K562 (cell line): Measurements from ENCODE around the gene ZNF121. TPM values are rescaled to one million over a fixed set of nuclear protein-coding genes. Genes with fewer than 3 reads are reported as not detected.
A peak's percentile ranks its signal among the peaks of the same experiment; 100 is the strongest.

Experiments
- ATF2 ChIP-seq: sonication (generic); formaldehyde crosslinking; IDR thresholded peaks from 2 replicates; pipeline ENCODE4 v1.8.1; 2022; ENCODE audit warnings: missing genetic modification reagents
- ATF3 ChIP-seq, 2 experiments: fragments of 450-650 bp in 1 of 2; sonication (generic) in 1 of 2; formaldehyde crosslinking in 1 of 2; IDR thresholded peaks in 1 of 2; conservative IDR thresholded peaks in 1 of 2; 2 replicates each; pipeline versions ENCODE4 v1.6.1 to v1.8.1; 2016 to 2023; ENCODE audit warnings: mild to moderate bottlenecking in 2 of 2, moderate library complexity in 2 of 2, inconsistent platforms in 1 of 2, missing genetic modification reagents in 1 of 2
- BMI1 ChIP-seq: fragments of 150-350 bp; IDR thresholded peaks from 2 replicates; pipeline ENCODE4 v1.6.1; 2014; ENCODE audit warnings: low read length
- CEBPG ChIP-seq, 3 experiments: fragments of 200-800 bp in 1 of 3; sonication (Bioruptor generic) in 1 of 3; sonication (generic) in 1 of 3; formaldehyde crosslinking in 1 of 3; IDR thresholded peaks in 2 of 3; conservative IDR thresholded peaks in 1 of 3; 2 replicates each; pipeline versions ENCODE4 v1.6.1 to v1.8.0; 2016 to 2022; ENCODE audit warnings: missing compliant biosample characterization in 2 of 3, missing genetic modification characterization in 2 of 3, mild to moderate bottlenecking in 1 of 3, missing genetic modification reagents in 1 of 3
- DPF2 ChIP-seq: fragments of 450-650 bp; IDR thresholded peaks from 2 replicates; pipeline ENCODE4 v1.6.1; 2016
- FOS ChIP-seq: IDR thresholded peaks from 3 replicates; pipeline ENCODE4 v1.6.1; 2011; ENCODE audit not compliant: insufficient read length; ENCODE audit errors: extremely low read depth
- HEY1 ChIP-seq: fragments of 250-450 bp; sonication (Bioruptor Pico); IDR thresholded peaks from 2 replicates; pipeline ENCODE4 v1.5.0; 2020; ENCODE audit warnings: mild to moderate bottlenecking, moderate library complexity, borderline replicate concordance
- KLF10 ChIP-seq: fragments of 250-450 bp; sonication (Bioruptor Pico); IDR thresholded peaks from 2 replicates; pipeline ENCODE4 v1.6.1; 2021; ENCODE audit warnings: matching md5 sums
- LCOR ChIP-seq: sonication (generic); formaldehyde crosslinking; IDR thresholded peaks from 2 replicates; pipeline ENCODE4 v1.8.0; 2022; ENCODE audit warnings: mild to moderate bottlenecking, missing genetic modification reagents
- MTA3 ChIP-seq: fragments of 450-650 bp; formaldehyde crosslinking; IDR thresholded peaks from 2 replicates; pipeline ENCODE4 v1.6.1; 2017; ENCODE audit warnings: mild to moderate bottlenecking, borderline replicate concordance
- MYNN ChIP-seq, 2 experiments: sonication (generic); formaldehyde crosslinking in 1 of 2; IDR thresholded peaks; 2 replicates each; pipeline versions ENCODE4 v1.5.0 to v1.6.1; 2016 to 2020; ENCODE audit warnings: antibody characterized with exemption in 1 of 2, missing genetic modification reagents in 1 of 2
- PREB ChIP-seq: sonication (generic); formaldehyde crosslinking; IDR thresholded peaks from 2 replicates; pipeline ENCODE4 v1.8.1; 2023; ENCODE audit warnings: mild to moderate bottlenecking, missing genetic modification reagents
- TOE1 ChIP-seq, 2 experiments: fragments of 450-650 bp in 1 of 2; sonication (generic) in 1 of 2; formaldehyde crosslinking in 1 of 2; IDR thresholded peaks; 2 replicates each; pipeline versions ENCODE4 v1.7.1 to v1.8.0; 2016 to 2022; ENCODE audit warnings: borderline replicate concordance in 2 of 2, mild to moderate bottlenecking in 2 of 2, antibody characterized with exemption in 1 of 2, inconsistent platforms in 1 of 2, low read depth in 1 of 2, missing genetic modification reagents in 1 of 2, moderate library complexity in 1 of 2
- ZNF134 ChIP-seq: fragments of 250-450 bp; sonication (Bioruptor Pico); conservative IDR thresholded peaks from 2 replicates; pipeline ENCODE4 v1.4.0; 2020
- ZNF253 ChIP-seq: fragments of 250-450 bp; sonication (Bioruptor Pico); conservative IDR thresholded peaks from 2 replicates; pipeline ENCODE4 v1.6.1; 2021; ENCODE audit warnings: mild to moderate bottlenecking
- ZNF263 ChIP-seq: sonication (generic); formaldehyde crosslinking; IDR thresholded peaks from 2 replicates; pipeline ENCODE4 v1.8.0; 2022; ENCODE audit warnings: mild to moderate bottlenecking, missing genetic modification reagents, borderline replicate concordance
- ZNF282 ChIP-seq: sonication (generic); formaldehyde crosslinking; IDR thresholded peaks from 2 replicates; pipeline ENCODE4 v1.8.1; 2023; ENCODE audit warnings: missing genetic modification reagents
- ZNF57 ChIP-seq: fragments of 450-650 bp; formaldehyde crosslinking; IDR thresholded peaks from 2 replicates; pipeline ENCODE4 v1.4.0; 2020; ENCODE audit warnings: mild to moderate bottlenecking, moderate library complexity
- polyA plus RNA-seq, 8 experiments: library from polyadenylated mRNA; depleted of rRNA in 4 of 8; stranded (reverse) in 5 of 8; unstranded in 3 of 8; fragments of >200 nt; fragmentation: Nextera tagmentation in 2 of 8; fragmentation: Illumina TruSeq in 1 of 8; extraction: Ambion mirVana in 2 of 8; extraction: Trizol in 1 of 8; gene quantifications; 2 replicates each; pipeline versions ENCODE4 v1.2.1 to v1.2.3, GENCODE V29; 2011 to 2014; ENCODE audit warnings: inconsistent platforms in 1 of 8, missing spikeins in 1 of 8
- total RNA-seq, 7 experiments: library from RNA; depleted of rRNA in 6 of 7; stranded (reverse); fragments of >200 nt in 6 of 7; fragmentation: Illumina TruSeq in 2 of 7; extraction: Trizol in 2 of 7; gene quantifications; 2 replicates each; pipeline versions ENCODE4 v1.2.1 to v1.2.3, GENCODE V29; 2011 to 2021; ENCODE audit warnings: low replicate concordance in 1 of 7
- TF ChIP-seq, protein P1 (sequence below): IDR thresholded peaks from 2 replicates; pipeline ENCODE4 v1.6.1; 2014; ENCODE audit warnings: antibody characterized with exemption
- TF ChIP-seq, protein P2 (sequence below): sonication (generic); formaldehyde crosslinking; IDR thresholded peaks from 2 replicates; pipeline ENCODE4 v1.8.1; 2022; ENCODE audit warnings: missing genetic modification reagents

The ZNF121 gene
- total and polyA plus RNA-seq, 9 of the 15 experiments (the other 6 are each of a cell fraction or from before 2014, with no cell fraction given) = 14.6 to 115 (median 33.4) TPM

DNA sequence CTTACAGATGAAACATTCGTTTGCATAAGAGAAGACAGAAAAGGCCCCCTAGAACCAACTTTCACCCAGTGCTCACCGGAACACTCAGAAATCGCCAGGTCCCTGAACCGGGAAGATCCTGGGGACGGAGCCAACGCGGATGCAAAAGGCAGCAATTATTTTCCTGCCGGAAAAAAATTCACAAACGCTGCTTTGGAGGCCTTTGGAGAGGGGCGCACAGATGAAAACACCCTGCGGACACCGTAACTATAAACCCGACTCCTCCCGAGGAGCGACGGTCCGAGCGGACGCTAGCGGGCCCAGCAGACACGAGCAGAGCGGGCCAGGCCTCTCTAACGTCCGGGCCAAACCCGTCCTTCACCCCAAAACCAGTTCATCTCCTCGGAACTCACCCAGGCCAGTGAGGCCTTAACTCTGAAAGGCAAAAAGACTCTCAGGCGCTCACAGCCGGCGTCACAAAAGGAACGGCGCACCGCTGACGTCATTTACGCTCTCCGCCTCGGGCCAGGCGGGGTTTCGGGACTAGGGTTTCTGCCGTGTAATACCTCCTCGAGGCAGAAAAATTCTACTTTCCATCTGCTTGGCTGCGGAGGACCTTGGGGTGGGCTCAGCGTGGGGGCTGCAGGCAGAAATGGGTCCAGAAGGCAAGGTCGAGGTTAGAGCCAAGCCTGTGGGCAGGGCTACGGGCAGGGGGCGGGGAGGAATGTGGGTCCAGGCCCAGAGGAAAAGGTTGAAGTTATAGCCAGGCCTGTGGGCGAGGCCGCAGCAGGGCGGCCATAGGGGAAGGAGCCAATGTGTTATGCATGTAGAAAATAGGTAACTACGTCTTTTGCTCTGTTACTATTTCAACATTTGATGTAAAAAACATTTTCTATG, 45.9 kb downstream of the ZNF121 start, which contains the start of gene ZNF426 (continued):
- TF ChIP-seq ZNF282 (CRISPR knock-in tag) = no peak
- TF ChIP-seq ZNF134 = no peak
- peak; percentile 95 for TF ChIP-seq ZNF57 (CRISPR knock-in tag)
- TF ChIP-seq ATF3 (IDR thresholded peaks at IDR 0.05) = peak; percentile 96
- no peak for TF ChIP-seq ATF3 (CRISPR knock-in tag; conservative IDR thresholded peaks at IDR 0.05)
- TF ChIP-seq MYNN (IDR thresholded peaks at IDR 0.05) = no peak
- TF ChIP-seq MYNN (CRISPR knock-in tag; IDR thresholded peaks at IDR 0.05) = no peak
- TF ChIP-seq FOS = no peak
- no peak for TF ChIP-seq KLF10
- peak; percentile 53; the same call in 1 of the 2 replicates for TF ChIP-seq ATF2
- no peak; the same call in 1 of the 2 replicates for TF ChIP-seq LCOR (CRISPR knock-in tag)
- no peak for TF ChIP-seq BMI1
- TF ChIP-seq PREB (CRISPR knock-in tag) = no peak
- peak; percentile 55; the same call in 1 of the 2 replicates for TF ChIP-seq ZNF263 (CRISPR knock-in tag)
- TF ChIP-seq TOE1 (IDR thresholded peaks at IDR 0.05; ENCODE audit: borderline replicate concordance) = peak; percentile 56; the same call in 1 of the 2 replicates
- TF ChIP-seq TOE1 (CRISPR knock-in tag; IDR thresholded peaks at IDR 0.05; ENCODE audit: borderline replicate concordance, low read depth) = no peak
- TF ChIP-seq ZNF253 (CRISPR knock-in tag) = no peak
- TF ChIP-seq CEBPG (CRISPR knock-in tag; IDR thresholded peaks at IDR 0.05) = no peak
- no peak for TF ChIP-seq CEBPG (tag; conservative IDR thresholded peaks at IDR 0.05 in 1 of 2, IDR thresholded peaks at IDR 0.05 in 1 of 2)
- peak; percentile 54; the same call in 1 of the 2 replicates for TF ChIP-seq MTA3
- TF ChIP-seq, protein P1, sequence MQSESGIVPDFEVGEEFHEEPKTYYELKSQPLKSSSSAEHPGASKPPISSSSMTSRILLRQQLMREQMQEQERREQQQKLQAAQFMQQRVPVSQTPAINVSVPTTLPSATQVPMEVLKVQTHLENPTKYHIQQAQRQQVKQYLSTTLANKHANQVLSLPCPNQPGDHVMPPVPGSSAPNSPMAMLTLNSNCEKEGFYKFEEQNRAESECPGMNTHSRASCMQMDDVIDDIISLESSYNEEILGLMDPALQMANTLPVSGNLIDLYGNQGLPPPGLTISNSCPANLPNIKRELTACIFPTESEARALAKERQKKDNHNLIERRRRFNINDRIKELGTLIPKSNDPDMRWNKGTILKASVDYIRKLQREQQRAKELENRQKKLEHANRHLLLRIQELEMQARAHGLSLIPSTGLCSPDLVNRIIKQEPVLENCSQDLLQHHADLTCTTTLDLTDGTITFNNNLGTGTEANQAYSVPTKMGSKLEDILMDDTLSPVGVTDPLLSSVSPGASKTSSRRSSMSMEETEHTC = no peak
- TF ChIP-seq, protein P2, sequence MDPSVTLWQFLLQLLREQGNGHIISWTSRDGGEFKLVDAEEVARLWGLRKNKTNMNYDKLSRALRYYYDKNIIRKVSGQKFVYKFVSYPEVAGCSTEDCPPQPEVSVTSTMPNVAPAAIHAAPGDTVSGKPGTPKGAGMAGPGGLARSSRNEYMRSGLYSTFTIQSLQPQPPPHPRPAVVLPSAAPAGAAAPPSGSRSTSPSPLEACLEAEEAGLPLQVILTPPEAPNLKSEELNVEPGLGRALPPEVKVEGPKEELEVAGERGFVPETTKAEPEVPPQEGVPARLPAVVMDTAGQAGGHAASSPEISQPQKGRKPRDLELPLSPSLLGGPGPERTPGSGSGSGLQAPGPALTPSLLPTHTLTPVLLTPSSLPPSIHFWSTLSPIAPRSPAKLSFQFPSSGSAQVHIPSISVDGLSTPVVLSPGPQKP (CRISPR knock-in tag) = no peak
- TF ChIP-seq HEY1 (CRISPR knock-in tag) = no peak
- peak; percentile 58; the same call in 1 of the 2 replicates for TF ChIP-seq DPF2
